Myocyte (in vitro differentiated cells): ENCODE measurements around the gene EZH2. TPM values are rescaled to one million over a fixed set of nuclear protein-coding genes. Genes with fewer than 3 reads are reported as not detected.

Experiments
- DNase-seq: peaks from one replicate; pipeline ENCODE4 v3.0.0-alpha.2; 2012; ENCODE audit warnings: low read depth
- polyA plus RNA-seq: library from polyadenylated mRNA; unstranded; fragments of >200 nt; gene quantifications from one replicate; pipeline ENCODE4 v1.2.1, GENCODE V29; 2012; ENCODE audit warnings: missing spikeins
- total RNA-seq: library from RNA; depleted of rRNA; stranded (reverse); fragments of >200 nt; gene quantifications from 2 replicates; pipeline ENCODE4 v1.2.3, GENCODE V29; 2014

EZH2 gene
- 6.5 and 7.6 TPM in 2 replicates for total RNA-seq
- polyA plus RNA-seq: 5.2 TPM

DNA sequence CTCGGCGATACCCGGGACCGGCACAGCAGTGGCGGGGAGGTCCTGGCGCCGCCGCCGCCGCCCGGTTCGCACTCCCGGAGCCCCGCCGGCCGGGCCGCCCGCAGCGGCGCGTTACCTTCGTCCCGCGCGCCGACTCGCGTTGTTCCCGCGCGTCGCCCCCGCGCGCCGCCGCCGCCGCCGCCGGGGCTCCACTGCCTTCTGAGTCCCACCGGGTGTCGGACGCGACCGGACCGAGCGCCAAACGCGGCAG lies at the start of gene EZH2:
EZH2 (minus strand) TSS at position 243 of the 250 bp plus-strand sequence. CDS start 36,993 bp downstream, outside the sequence.
- DNase-seq: no peak

DNA sequence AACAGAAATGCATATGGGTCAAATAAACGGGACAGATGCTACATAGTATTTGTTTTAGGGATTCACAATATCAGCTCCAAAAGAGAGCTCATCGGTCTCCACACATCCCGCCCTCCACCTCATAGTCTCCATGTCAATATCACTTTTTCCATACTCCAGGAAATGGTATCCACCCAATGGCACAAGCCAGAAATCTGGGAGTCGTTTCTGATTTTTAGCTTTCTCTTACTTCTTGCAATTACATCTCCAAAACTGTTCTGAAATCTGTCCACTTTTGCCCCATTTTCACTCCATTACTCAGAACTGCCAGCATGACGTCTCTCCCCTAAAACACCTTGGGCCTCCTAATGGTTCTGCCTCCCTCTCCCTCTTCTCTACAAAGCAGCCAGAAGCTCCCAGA lies 47.4 kb upstream of the EZH2 start:
- DNase-seq: no peak

DNA sequence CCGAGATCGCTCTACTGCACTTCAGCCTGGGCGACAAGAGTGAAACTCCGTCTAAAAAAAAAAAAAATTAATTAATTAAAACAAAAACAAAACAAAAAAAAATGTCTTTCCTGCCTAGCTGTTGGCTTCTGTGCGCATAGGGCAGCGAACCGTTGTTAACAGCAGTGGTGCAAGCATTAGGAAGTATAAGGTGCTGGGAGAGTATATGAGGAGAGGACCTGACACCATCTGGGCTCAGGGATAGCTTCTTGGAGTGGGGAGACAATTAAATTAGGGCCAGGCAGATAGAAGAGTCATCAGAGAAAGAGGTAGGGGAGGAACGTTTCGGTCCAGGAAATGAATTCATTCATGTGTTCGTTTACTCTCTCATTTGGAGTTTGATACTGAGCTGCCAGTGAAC lies 46.2 kb upstream of the EZH2 start:
- DNase-seq: no peak

DNA sequence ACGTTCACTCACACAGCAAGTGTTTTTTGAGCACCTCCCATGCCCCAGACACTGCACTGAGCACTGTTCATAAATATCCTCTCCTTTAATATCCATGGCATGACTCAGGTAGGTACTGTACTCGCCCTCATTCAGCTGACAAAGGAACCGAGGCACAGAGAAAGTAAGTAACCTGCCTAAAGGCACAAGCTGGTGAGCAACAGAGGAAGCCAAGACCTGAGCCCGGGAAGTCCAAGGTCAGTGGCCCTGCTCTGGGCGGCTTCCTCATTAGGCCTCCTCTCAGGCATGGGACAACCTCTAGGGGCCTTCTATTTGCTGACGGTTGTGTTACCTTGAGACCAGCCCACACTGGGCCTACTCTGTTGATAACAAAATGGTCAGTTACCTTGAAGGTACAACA lies 45.1 kb upstream of the EZH2 start:
- no peak for DNase-seq

DNA sequence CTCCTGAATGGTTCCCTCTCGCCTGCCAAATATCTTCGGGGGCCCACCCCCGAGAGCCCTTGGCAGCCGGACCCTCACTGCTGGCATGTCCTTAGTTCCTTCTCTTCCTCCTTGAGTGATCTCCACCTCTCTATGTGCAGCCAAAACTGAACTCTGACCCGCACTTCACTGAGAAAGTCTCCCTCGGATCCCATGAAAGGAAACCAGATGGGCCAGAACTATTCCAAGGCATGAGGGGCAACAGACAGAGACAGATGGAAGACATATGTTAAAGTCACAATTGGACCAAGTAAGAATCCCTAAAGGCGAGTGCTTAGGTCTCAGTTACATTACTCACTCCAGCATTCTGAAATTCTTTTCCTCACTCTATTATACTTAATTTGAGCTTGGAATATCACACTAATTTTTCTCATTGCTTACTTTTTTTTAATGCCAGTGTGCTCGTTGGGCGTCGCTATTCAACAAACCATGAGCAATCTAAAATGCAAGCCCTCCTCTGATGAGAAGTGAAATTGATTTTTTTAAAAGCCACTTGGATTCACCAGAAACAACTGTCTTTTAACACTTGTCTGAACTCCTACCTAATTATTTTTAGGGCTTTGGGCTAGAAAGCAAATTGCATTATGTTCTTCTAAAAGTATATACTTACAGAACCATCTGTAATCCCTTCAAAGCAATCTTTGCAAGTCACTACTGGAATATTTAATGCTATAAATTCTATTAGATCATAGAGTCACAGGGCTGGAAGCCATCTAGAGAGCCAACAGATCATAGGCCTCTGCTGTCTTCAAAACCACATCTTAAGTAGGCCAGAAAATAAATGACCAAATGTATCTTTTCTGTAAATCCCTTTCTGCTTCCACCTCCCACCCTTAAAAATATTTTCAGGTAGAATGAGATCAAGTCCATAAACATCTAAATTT lies 43.3 kb upstream of the EZH2 start:
- DNase-seq: no peak

DNA sequence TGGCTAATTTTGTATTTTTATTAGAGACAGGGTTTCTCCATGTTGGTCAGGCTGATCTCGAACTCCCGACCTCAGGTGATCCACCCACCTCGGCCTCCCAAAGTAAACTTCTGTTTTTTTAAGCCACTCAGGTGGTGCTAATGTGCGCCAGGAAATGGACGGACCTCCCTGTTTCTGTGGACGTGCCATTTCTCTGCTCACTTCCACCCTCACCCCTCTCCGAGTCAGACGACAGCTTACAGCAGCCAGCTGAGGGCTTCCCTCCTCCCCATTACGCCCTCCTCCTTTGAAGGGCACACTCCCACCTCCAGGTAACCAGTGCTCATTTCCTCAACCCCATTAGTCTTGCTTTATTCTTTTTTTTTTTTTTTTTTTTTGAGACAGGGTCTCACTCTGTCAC lies 41.7 kb upstream of the EZH2 start:
- no peak for DNase-seq

DNA sequence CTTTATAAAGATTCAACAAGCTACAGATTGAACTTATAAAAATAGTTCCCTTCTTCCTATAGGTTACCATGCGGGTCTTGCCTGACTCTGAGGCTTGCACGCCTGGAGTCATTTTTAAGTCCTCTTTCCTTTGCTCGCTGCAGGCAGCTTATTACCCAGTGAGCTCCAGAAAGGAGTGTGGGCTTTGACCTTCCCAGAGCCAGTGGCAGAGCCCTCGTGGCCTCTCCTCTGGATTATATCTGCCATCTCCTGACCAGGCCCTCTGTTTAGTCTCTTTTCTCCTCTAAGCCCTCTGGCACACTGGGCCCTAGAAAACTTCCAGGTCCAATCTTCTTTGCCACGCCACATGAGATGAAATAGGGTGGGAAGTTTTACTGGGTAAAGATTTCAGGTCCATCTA lies 39.9 kb upstream of the EZH2 start:
- DNase-seq: no peak

DNA sequence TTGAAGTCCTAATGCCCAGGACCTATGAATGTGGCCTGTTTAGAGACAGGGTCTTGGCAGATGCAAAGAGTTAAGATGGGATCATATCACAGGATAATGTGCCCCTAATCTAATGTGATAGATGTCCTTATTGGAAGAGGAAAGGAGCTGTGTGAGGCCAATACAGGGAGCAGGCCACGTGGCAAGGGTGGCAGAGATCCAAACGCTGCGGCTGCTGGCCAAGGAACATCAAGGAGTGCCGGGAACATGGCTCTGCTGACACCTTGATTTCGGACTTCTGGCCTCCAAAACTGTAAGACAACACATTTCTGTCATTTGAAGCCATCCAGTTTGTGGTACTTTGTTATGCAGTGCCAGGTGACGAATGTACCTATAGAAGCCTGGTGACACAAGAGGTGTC lies 37.7 kb upstream of the EZH2 start:
- no peak for DNase-seq

DNA sequence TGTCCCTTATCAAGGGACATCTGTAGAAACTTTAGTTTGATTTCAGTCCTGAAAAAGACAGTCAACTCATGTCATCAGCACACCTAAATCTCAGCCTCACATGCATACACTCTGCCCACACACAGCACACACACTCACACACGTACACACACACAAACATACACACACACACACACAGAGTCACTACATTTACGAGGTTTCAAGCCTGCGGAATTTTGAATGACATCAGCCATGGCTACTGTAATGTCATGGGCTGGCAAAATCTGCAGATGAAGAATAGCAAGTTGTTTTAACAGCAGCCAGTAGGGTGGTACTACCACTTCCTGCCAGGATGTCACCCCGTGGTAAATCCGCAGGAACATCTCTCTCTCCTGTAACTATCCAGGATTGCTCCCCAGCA lies 37.1 kb upstream of the EZH2 start:
- no peak for DNase-seq

DNA sequence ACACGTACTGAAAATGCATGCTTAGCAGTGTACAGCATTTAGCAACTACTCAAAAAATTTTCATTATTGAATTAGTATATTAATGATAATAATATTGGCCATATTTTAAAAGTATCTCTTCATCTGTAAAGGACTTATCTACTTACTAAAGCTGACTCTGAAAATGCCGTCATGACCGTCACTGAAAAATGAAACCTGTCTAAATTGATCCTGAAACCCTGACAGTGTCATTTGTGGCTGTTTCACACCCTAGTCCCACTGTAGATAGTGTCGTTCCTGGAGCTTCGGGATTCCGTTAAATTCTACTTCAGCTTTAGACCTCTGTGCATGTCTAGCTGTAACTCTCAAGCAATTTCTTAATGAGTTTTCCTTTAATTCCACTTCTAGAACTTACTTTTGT lies 35.8 kb upstream of the EZH2 start:
- DNase-seq: no peak

DNA sequence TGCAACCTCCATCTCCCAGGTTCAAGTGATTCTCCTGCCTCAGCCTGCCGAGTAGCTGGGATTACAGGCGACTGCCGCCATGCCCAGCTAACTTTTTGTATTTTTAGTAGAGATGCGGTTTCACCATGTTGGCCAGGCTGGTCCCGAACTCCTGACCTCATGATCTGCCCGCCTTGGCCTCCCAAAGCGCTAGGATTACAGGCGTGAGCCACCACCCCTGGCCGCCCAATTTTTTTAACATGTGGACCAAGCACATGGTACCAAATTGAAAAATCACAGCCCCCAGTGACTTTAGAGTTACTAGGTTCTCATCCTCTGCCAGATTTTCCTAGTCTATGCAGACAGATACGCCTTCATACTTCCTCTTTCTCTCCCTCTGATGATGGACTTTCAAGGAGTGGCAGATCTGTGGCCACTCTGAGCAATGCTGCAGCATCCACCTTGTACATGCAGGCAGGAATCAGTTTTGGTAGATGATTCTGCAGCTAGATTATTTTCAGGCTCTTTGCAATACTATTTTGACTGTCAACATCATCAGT lies 34.0 kb upstream of the EZH2 start:
- DNase-seq: no peak

DNA sequence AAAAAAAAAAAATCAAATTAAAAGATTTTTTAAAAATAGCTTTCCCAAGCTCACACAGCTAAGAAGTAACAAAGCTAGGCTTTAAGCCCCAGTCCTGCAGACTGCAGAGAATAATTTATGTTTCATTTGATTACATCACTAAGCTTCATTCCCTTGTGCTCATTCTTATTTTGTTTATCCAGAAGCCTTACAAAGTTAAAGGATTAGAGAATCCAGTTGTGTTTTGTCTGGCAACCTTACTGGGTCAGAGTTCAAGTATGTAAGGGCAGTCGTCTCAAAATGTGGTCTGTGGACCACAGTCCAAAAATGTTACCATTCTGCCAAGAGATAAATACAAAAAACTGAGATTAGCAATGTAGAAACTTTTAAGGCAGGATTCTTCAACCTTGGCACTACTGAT lies 32.1 kb upstream of the EZH2 start:
- peak; percentile 64 for DNase-seq

DNA sequence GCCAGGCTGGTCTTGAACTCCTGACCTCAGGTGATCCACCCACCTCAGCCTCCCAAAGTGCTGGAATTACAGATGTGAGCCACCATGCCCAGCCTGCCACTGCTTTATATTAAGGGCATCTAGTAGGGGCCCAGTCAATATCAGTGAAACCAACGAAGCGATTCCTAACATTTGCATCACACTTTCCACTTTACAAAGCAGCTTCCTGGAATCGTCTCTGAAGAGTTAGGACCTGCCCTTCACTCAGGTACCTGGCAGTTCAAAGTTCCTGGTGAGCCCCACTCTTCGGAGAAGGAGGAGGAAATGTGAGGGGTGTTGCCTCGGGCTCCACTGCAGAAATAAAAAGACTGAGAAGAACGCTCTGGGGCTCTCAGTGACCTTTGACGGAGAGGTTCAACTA lies 31.1 kb upstream of the EZH2 start:
- no peak for DNase-seq

DNA sequence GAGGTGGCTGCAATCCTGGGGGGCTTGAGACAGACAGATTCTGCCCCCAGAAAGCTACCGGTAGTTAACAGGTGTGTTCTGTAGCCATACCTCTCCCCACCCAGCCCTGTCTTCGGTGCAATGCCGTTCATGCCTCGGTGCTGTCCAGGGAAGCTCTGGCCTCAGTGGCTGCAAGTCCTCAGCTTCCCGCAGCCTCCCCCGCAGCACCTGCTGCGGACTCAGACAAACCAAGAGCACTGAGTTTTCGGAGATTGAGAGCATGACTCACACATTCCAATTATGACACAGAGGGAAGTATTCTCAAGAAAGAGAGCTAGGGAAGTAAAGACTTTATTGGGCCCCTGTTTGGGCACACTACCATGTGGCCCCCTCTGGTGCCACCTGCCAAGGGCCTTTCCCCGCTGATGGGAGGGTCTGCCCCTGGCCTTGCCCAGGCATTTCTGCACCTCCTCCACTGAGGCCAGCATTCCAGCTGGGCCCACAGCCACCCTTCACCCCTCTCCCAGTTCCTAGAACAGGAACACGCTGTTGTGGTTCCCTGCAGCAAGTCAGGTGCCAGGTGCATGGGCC lies 30.2 kb upstream of the EZH2 start:
- peak; percentile 91 for DNase-seq

DNA sequence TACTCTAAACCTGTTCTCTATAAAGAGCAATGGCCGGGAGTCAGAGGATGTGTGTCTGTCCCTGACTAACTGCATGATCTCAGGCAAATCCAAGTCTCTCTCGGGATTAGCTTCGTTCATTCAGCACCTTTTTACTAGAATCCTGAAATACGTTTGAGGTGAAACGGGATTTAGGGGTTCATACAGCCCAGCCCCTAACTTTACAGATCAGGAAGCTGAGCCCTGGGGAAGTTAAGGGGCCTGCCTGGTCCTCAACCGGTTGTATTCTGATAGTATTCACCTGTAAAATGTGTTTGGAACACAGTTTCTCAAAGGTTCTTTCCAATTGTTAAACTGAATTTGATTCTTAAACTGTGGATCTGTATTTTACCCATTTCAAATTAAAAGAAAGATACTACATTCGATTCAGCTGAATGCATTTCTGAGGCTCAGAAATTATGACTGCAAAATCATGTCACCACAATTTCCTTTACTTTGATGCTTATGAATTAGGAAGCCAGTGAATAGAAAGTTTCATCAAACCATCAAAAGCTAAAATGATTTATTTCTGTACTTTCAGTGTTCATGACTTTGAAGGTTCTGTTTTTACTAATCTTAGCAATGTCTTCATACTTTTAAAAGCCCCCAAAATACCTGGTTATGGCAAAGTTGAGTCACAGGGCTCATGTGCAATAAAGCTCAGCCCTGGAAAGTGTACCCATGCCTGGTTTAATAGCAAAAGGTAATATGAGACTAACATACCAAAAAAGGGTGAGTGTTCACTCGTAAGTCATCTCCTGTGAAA lies 28.9 kb upstream of the EZH2 start:
- DNase-seq: no peak

DNA sequence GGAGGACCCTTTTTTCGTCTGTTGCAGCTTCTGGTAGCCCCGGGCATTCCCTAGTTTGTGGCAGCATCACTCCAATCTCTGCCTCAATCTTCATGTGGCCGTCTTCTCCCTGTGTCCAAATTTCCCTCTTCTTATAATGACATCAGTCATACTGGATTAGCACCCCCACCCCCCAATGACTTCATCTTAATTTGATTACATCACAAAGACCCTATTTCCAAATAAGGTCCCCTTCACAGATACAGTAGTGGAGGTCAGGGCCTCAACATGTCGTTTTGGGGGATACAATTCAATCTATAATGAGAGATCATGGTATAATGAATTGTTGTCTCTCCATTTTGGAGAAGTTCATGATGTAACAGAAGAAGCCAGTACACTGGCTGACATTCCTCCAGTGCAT lies 28.1 kb upstream of the EZH2 start:
- no peak for DNase-seq

DNA sequence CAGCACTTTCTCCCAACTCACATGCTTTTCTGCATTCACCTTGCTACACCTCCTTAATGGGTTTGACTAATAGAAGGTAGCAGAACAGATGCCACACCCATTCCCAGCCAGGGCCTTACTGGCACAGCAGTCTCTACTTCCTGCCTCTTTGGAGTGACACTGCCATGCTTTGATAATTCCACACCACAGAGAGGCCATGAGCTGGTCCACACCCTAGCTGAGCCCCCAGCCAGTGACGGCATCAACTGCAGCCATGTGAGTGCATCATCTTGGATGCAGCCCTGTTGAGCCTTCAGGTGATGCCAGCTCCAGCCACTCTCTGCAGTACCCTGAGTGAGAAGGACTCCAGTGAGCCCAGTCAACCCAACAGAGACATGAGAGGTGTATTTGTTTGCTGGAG lies 27.5 kb upstream of the EZH2 start:
- DNase-seq: no peak

DNA sequence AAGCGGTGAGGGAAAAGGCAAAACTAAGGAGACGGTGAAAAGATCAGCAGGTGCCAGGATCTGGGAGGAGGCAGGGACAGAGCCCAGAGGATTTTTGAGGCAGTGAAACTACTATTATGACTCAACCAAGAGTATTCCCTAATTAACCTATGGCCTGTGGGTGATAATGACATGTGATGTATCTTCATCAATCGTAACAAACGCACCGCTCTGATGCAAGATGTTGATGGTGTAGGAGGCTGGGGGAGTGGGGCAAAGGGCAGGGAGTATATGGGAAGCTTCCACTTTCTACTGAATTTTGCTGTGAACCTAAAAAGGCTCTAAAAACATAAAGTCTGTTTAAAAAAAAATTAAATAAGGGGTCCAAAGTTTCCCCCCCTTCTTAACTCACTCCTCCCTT lies 25.5 kb upstream of the EZH2 start:
- no peak for DNase-seq

DNA sequence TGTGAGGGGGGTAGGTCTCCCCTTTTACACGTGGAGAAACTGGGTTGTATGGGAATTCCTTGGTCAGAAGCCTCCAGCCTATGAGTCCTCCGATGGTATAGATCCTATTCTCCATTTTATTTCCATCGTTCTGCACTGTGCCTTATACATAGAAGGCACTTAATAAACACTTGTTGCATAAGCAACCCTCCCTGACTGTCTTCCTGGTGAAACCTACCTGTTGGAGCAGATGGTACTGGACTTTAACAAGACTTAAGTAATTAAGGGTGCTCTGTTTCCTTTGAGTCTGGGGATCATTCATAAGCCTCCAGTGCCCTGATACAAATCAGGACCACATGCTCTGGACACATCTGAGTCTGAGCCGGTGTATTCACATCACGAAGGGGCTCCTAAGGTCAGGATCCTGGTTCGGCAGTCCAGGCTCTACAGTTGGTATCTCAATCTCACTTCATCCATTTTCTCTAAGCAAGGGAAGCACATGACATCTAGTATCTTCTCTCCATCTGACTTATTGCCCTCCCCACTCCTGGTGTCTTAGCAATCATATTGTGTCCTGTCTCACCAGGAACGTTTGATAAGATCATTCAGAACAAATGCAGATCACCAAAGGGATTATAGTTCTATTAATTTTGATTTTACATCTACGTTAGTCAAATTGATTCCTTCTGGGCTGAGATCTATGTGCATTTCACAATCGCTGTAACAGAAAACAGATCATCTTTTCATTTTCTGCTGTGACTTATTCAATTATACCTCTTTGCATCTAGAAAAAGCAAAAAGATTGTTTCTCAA lies 22.8 kb upstream of the EZH2 start:
- DNase-seq: no peak

DNA sequence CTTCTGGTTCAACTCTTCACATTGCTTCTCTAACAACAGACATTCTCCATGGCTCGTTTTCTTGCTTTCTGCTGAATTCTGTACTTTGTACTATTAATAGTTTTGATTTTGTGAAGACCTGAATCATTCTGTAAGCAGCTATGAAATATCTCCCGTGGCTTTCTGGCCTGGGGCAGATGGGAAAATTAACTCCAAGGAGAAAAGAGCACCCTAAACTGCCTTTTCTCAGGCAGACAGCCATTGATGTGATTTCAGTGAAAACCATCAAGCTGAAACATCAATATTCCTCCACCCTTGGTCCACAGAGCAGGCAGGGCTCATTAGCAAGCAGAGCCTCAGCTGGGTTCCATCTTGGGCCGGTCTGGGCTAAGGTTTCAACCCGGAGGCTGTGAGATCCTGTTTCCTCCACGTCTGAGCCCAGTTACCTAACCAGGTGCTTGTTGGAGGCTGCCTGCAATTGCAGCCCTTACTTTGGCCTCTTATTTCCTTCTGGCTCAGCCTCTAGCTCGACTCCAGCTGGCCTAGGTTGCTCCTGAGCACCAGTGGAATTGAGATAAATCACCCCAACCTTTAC lies 21.1 kb upstream of the EZH2 start:
- no peak for DNase-seq

DNA sequence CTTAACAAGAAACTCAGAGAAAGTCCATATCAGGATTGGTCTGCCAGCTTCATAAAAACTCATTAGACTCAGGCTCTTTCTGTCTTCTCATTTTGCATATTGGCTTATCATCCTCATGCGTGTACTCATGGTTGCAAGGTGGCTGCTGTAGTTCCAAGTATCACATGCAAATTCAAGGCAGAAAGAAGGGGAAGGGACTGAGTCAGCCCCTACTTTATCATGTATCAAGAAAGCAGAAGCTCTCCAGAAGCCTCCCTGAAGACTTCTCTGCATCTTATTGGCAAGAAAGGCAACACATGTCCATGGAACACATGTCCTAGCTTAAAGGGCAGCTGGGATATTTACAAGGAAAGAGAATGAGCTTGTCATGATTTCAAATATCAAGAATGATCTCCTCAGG lies 19.4 kb upstream of the EZH2 start:
- no peak for DNase-seq
